Nephron (organoid): Measurements from ENCODE around the gene DLG1.

Experiments used
- H3K27ac Mint-ChIP-seq, 3 experiments: 2 replicates each; pipeline ENCODE4 v1.8.0; 2020; ENCODE audit warnings: mixed read lengths in 3 of 3, mild to moderate bottlenecking in 2 of 3, moderate library complexity in 1 of 3
- H3K27me3 Mint-ChIP-seq: 2 replicates; pipeline ENCODE4 v1.8.0; 2021; ENCODE audit warnings: low read depth, mild to moderate bottlenecking, moderate library complexity, mixed read lengths
- H3K36me3 Mint-ChIP-seq: 2 replicates; pipeline ENCODE4 v1.8.0; 2020; ENCODE audit warnings: low read depth, mixed read lengths
- H3K4me1 Mint-ChIP-seq: 2 replicates; pipeline ENCODE4 v1.8.0; 2020; ENCODE audit warnings: mixed read lengths
- H3K4me3 Mint-ChIP-seq, 3 experiments: 2 replicates each; pipeline ENCODE4 v1.8.0; 2020; ENCODE audit warnings: mild to moderate bottlenecking in 3 of 3, mixed read lengths in 3 of 3, moderate library complexity in 2 of 3
- H3K9me3 Mint-ChIP-seq: 2 replicates; pipeline ENCODE4 v1.8.0; 2020; ENCODE audit warnings: mixed read lengths
- TF ChIP-seq, protein P1 (sequence below), 3 experiments: fragments of 200-600 bp; sonication (generic); IDR thresholded peaks; one replicate each; pipeline ENCODE4 v1.5.0; 2021; ENCODE audit warnings: antibody characterized with exemption in 3 of 3; ENCODE audit not compliant: unreplicated experiment in 3 of 3

Gene DLG1

DNA sequence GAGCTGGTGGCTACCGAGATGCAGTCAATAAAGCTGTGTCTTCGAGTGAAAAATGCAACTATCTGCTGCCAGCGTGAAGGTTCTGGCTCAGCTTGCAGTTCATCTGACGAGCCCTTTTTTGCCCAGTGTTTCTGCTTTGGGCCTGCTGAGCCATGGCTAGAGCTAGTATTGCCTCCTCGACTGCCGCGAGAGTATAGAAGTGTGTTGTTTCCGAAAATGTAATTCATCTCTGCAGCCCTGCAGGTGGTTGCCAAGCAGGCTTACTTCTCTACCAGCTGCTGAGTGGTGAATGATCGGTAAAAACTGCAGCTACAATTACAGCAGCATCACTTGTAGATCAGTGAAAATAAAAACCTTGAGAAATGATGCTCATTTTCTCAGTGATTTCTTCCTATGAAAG lies 114.8 kb downstream of the DLG1 start:
- no peak overlapping the region for H3K4me3 Mint-ChIP-seq
- TF ChIP-seq, protein P1, sequence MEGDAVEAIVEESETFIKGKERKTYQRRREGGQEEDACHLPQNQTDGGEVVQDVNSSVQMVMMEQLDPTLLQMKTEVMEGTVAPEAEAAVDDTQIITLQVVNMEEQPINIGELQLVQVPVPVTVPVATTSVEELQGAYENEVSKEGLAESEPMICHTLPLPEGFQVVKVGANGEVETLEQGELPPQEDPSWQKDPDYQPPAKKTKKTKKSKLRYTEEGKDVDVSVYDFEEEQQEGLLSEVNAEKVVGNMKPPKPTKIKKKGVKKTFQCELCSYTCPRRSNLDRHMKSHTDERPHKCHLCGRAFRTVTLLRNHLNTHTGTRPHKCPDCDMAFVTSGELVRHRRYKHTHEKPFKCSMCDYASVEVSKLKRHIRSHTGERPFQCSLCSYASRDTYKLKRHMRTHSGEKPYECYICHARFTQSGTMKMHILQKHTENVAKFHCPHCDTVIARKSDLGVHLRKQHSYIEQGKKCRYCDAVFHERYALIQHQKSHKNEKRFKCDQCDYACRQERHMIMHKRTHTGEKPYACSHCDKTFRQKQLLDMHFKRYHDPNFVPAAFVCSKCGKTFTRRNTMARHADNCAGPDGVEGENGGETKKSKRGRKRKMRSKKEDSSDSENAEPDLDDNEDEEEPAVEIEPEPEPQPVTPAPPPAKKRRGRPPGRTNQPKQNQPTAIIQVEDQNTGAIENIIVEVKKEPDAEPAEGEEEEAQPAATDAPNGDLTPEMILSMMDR (IDR thresholded peaks at IDR 0.05; ENCODE audit: unreplicated experiment in 3 of 3), result no peak
- H3K4me1 Mint-ChIP-seq, result peaks cover 27% of the 10 kb centered on the region
- no peaks in the 10 kb centered on the region for H3K9me3 Mint-ChIP-seq
- H3K36me3 Mint-ChIP-seq, result no peaks in the 10 kb centered on the region
- H3K27ac Mint-ChIP-seq, result no peak overlapping the region
- H3K27me3 Mint-ChIP-seq, result no peaks in the 10 kb centered on the region

DNA sequence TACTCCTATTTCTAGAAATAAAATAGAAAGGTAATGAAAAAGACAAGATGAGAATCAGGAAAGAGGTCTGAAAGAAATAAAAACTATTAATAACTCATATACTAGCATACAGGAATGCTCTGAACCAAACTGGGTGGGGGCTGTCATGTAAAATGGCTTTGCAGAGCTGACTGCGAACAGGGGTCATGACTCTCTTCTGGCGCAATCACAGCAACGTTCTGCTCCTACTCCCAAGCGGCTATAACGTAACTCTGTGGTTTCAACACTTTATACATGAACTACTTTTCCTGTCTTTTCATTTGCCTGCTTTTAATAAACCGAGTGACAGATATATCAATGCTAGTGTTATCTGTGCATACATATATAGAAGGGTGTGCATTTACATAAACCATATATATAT lies 116.7 kb downstream of the DLG1 start:
- Mint-ChIP-seq H3K36me3 (peaks cover 7% of the 10 kb centered on the region), H3K4me1 (peaks cover 35% of the 10 kb centered on the region), H3K27me3 (no peaks in the 10 kb centered on the region), H3K4me3 (peak overlapping the region in 1 of 3 experiments; percentile 18), H3K27ac (peak overlapping the region in 1 of 3 experiments; percentile 46), H3K9me3 (no peaks in the 10 kb centered on the region)
- TF ChIP-seq, protein P1 (IDR thresholded peaks at IDR 0.05; ENCODE audit: unreplicated experiment in 3 of 3), result no peak

DNA sequence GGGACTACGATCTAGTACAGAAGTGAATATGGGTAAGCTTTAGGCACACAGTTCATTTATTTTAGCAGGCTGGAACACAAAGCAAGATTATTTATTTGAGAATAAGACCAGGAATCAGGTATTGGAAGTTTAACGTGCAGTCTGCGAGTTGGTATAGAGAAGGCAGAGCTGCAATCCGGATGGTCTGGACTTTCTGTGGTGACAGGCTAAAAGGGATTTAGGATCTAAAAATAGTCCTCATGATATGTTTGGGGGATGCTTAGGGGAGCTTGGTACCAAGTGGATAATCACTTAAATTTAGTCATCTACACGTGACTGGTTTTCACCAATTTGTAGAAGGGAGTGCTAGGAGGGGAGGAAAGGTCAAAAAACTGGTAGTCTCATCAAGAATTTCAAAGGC lies 119.4 kb downstream of the DLG1 start:
- Mint-ChIP-seq H3K36me3 (peaks cover 7% of the 10 kb centered on the region), H3K27ac (no peak overlapping the region), H3K27me3 (no peaks in the 10 kb centered on the region), H3K4me1 (peaks cover 42% of the 10 kb centered on the region), H3K9me3 (no peaks in the 10 kb centered on the region), H3K4me3 (no peak overlapping the region)
- TF ChIP-seq, protein P1 (IDR thresholded peaks at IDR 0.05; ENCODE audit: unreplicated experiment in 3 of 3), result no peak

DNA sequence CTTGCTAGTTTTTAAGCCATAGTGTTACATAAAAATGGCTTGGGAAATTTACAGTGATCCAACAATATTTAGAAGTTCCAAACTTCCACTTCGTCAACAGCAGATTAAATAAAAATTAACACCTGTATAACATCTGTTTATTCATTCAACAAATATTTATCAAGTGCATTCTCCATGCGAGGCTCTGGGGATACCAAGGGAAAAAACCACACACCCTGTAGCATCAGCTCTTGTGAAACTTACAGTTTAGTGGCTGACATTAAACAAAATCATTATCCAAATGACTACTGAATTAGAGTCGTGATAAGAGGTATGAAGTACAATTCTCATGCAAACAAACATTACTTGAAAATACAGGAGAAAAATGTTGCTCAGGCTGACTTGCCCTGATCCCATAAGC lies 122.9 kb downstream of the DLG1 start:
- Mint-ChIP-seq H3K27ac (no peak overlapping the region), H3K27me3 (no peaks in the 10 kb centered on the region), H3K9me3 (no peaks in the 10 kb centered on the region), H3K4me1 (peaks cover 23% of the 10 kb centered on the region), H3K4me3 (no peak overlapping the region), H3K36me3 (peaks cover 9% of the 10 kb centered on the region)
- TF ChIP-seq, protein P1 (IDR thresholded peaks at IDR 0.05; ENCODE audit: unreplicated experiment in 3 of 3), result no peak

DNA sequence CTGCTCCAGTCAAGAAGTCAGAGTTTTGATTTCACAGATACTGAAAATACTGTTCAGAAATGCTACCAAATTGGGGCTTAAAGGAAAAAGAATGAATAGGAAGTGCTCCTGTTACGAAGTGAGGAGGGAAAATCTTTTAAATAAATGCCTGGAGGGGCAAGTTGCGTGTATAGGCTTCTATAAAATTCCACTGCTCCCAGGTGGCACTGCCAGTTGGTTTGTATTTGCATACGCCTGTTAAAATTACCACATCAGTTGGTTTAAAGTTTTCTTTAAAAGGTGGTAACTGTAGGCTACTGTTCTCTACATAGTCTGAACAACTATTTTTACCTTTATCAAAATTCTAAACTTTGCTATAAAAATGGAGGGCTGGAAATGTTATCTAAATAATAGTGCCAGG lies 123.5 kb downstream of the DLG1 start:
- Mint-ChIP-seq H3K9me3 (no peaks in the 10 kb centered on the region), H3K27me3 (no peaks in the 10 kb centered on the region), H3K27ac (peak overlapping the region in 1 of 3 experiments; percentile 24), H3K4me1 (peaks cover 21% of the 10 kb centered on the region), H3K4me3 (no peak overlapping the region), H3K36me3 (peaks cover 15% of the 10 kb centered on the region)
- TF ChIP-seq, protein P1 (IDR thresholded peaks at IDR 0.05; ENCODE audit: unreplicated experiment in 3 of 3), result no peak

DNA sequence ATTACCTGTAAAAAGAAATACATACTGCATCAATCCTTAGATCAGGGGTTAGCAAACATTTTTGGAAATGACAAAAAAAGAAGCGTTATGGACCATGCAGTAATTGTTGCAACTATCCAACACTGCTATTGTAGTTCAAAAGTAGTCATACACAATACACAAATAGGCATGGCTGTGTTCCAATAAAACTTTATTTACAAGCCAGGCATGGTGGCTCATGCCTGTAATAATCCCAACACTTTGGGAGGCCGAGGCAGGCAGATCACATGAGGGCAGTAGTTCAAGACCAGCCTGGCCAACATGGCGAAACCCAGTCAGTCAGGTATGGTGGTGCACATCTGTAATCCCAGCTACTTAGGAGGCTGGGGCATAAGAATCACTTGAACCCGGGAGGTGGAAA lies 124.8 kb downstream of the DLG1 start:
- Mint-ChIP-seq H3K4me1 (peaks cover 15% of the 10 kb centered on the region), H3K9me3 (no peaks in the 10 kb centered on the region), H3K27me3 (no peaks in the 10 kb centered on the region), H3K4me3 (no peak overlapping the region), H3K27ac (no peak overlapping the region), H3K36me3 (peaks cover 16% of the 10 kb centered on the region)
- TF ChIP-seq, protein P1 (IDR thresholded peaks at IDR 0.05; ENCODE audit: unreplicated experiment in 3 of 3), result no peak
